SK-N-SH (cell line): Measurements from ENCODE around the gene IL1F10. TPM values are rescaled to one million over a fixed set of nuclear protein-coding genes. Genes with fewer than 3 reads are reported as not detected.

Experiments
- CTCF ChIA-PET: fragments of 300-600, 350-600 bp; formaldehyde crosslinking; extraction: SDS; loops from one replicate; lab custom pipeline; 2021; lab: Yijun Ruan, JAX
- POLR2A ChIA-PET: fragments of 350-600 bp; sonication (Branson Sonifier 250); formaldehyde crosslinking; extraction: SDS; loops from one replicate; lab custom pipeline; 2020; ENCODE audit warnings: antibody characterized with exemption, inconsistent platforms; lab: Yijun Ruan, JAX
- DNase-seq: peaks from one replicate; pipeline ENCODE4 v3.0.0; 2012
- H2AFZ ChIP-seq: fragments of 200-600 bp; sonication (generic); 2 replicates; pipeline ENCODE4 v1.8.1; 2016; ENCODE audit warnings: antibody characterized with exemption, mild to moderate bottlenecking, low read depth
- H3F3A ChIP-seq: fragments of 200-600 bp; sonication (generic); replicated peaks from 2 replicates; pipeline ENCODE3; 2016; ENCODE audit warnings: antibody characterized with exemption, mild to moderate bottlenecking; ENCODE audit not compliant: insufficient read depth
- H3K27ac ChIP-seq, 2 experiments: fragments of 200-500 bp in 1 of 2; fragments of 200-600 bp in 1 of 2; sonication (Bioruptor generic) in 1 of 2; sonication (generic), shearing (Covaris generic) in 1 of 2; 2 replicates each; pipeline versions ENCODE4 v1.5.1 to v1.6.1; 2014 to 2016; ENCODE audit warnings: low read depth in 2 of 2, inconsistent platforms in 1 of 2, low read length in 1 of 2, mild to moderate bottlenecking in 1 of 2, mixed read lengths in 1 of 2
- H3K27me3 ChIP-seq: fragments of 200-600 bp; sonication (generic), shearing (Covaris generic); 2 replicates; pipeline ENCODE4 v1.6.1; 2016; ENCODE audit warnings: mixed run types; ENCODE audit not compliant: insufficient read depth
- H3K36me3 ChIP-seq, 2 experiments: fragments of 200-500 bp in 1 of 2; fragments of 200-600 bp in 1 of 2; sonication (Bioruptor generic) in 1 of 2; sonication (generic) in 1 of 2; replicated peaks in 1 of 2; 2 replicates each; pipeline versions ENCODE3 to v1.5.1; 2014 to 2016; ENCODE audit warnings: low read length in 1 of 2, mild to moderate bottlenecking in 1 of 2; ENCODE audit not compliant: insufficient read depth in 2 of 2, control insufficient read depth in 1 of 2
- H3K4me1 ChIP-seq, 2 experiments: fragments of 200-500 bp in 1 of 2; fragments of 200-600 bp in 1 of 2; sonication (Bioruptor generic) in 1 of 2; sonication (generic), shearing (Covaris generic) in 1 of 2; 2 replicates each; pipeline versions ENCODE4 v1.5.1 to v1.6.1; 2014 to 2016; ENCODE audit warnings: low read depth in 1 of 2, low read length in 1 of 2, mixed run types in 1 of 2; ENCODE audit not compliant: insufficient read depth in 2 of 2, control insufficient read depth in 1 of 2
- H3K4me2 ChIP-seq: fragments of 200-600 bp; sonication (generic), shearing (Covaris generic); 2 replicates; pipeline ENCODE4 v1.6.1; 2017; ENCODE audit warnings: mixed run types
- H3K4me3 ChIP-seq, 2 experiments: fragments of 200-500 bp in 1 of 2; fragments of 200-600 bp in 1 of 2; sonication (Bioruptor generic) in 1 of 2; sonication (generic), shearing (Covaris generic) in 1 of 2; 2 replicates each; pipeline versions ENCODE4 v1.5.1 to v1.8.1; 2014 to 2016; ENCODE audit warnings: low read depth in 2 of 2, inconsistent platforms in 1 of 2, low read length in 1 of 2, mild to moderate bottlenecking in 1 of 2, mixed read lengths in 1 of 2, moderate library complexity in 1 of 2
- H3K79me2 ChIP-seq: fragments of 200-600 bp; sonication (generic); 2 replicates; pipeline ENCODE4 v1.8.1; 2017; ENCODE audit warnings: mild to moderate bottlenecking; ENCODE audit not compliant: insufficient read depth
- H3K9ac ChIP-seq: fragments of 200-600 bp; sonication (generic); 2 replicates; pipeline ENCODE4 v1.6.1; 2017; ENCODE audit warnings: mixed run types
- H3K9me2 ChIP-seq: fragments of 200-600 bp; sonication (generic); 2 replicates; pipeline ENCODE4 v1.6.1; 2017; ENCODE audit warnings: mixed run types
- H3K9me3 ChIP-seq: fragments of 200-600 bp; sonication (generic); 2 replicates; pipeline ENCODE4 v1.6.1; 2017; ENCODE audit warnings: mixed run types, mild to moderate bottlenecking, moderate library complexity
- H4K20me1 ChIP-seq: fragments of 200-600 bp; sonication (generic); 2 replicates; pipeline ENCODE4 v1.6.1; 2017; ENCODE audit warnings: mild to moderate bottlenecking, mixed run types; ENCODE audit not compliant: insufficient read depth
- GATA2 ChIP-seq: sonication (generic); formaldehyde crosslinking; IDR thresholded peaks from 2 replicates; pipeline ENCODE4 v1.5.0; 2020; ENCODE audit warnings: mild to moderate bottlenecking, missing genetic modification reagents
- MEF2A ChIP-seq: IDR thresholded peaks from 2 replicates; pipeline ENCODE4 v1.4.0; 2012; ENCODE audit warnings: low read depth, borderline replicate concordance
- NFIC ChIP-seq: IDR thresholded peaks from 2 replicates; pipeline ENCODE4 v1.4.0; 2012; ENCODE audit warnings: borderline replicate concordance
- NRF1 ChIP-seq: IDR thresholded peaks from 2 replicates; pipeline ENCODE4 v1.6.1; 2012; ENCODE audit warnings: low read depth, mild to moderate bottlenecking, low read length
- SIN3A ChIP-seq: IDR thresholded peaks from 2 replicates; pipeline ENCODE4 v1.6.1; 2012; ENCODE audit warnings: low read depth, mild to moderate bottlenecking, low read length, moderate library complexity, borderline replicate concordance
- WGBS: methylation state at CpG from one replicate; pipeline ENCODE4 v1.1.6; 2017; ENCODE audit warnings: low lambda C conversion rate; 5-methylcytosine and 5-hydroxymethylcytosine counted together
- polyA plus RNA-seq, 3 experiments: library from polyadenylated mRNA; depleted of rRNA; stranded (reverse); fragments of >200 nt; gene quantifications; 2 replicates each; pipeline ENCODE4 v1.2.3, GENCODE V29; 2012
- small RNA-seq, 7 experiments: library from RNA; depleted of rRNA; stranded (forward); fragments of <200 nt; gene quantifications; one replicate each; pipeline ENCODE3, GENCODE V24; 2012

The IL1F10 gene
- polyA plus RNA-seq, 1 of the 3 experiments (the other 2 are of a cell fraction), result not detected

- TF ChIP-seq NRF1, result no peak
Observed at GRCh38 chr2:113123726-113124125, 56.0 kb downstream of the IL1F10 start (continued).

- H3K9me2 ChIP-seq, result no peaks in the 10 kb centered on the region
- no peak overlapping the region for H3K9ac ChIP-seq
- TF ChIP-seq NFIC (no peak), MEF2A (no peak), GATA2 (CRISPR knock-in tag) (no peak), SIN3A (no peak)
- ChIA-PET POLR2A (no interaction called here), CTCF (interaction anchor here (1.1 to 7.4 kb wide), 2 partner anchors 13 to 265 kb away, joined by 3 to 51 read pairs; no protein-coding TSS in a partner anchor)
- no peaks in the 10 kb centered on the region for H3K9me3 ChIP-seq
- H3K4me1 ChIP-seq, result no peaks in the 10 kb centered on the region
- DNase-seq, result no peak
- H3K4me2 ChIP-seq, result peak overlapping the region; percentile 45; the same call in 1 of the 2 replicates
- H3F3A ChIP-seq, result no peaks in the 10 kb centered on the region
- no peaks in the 10 kb centered on the region for H3K36me3 ChIP-seq
- no peak overlapping the region for H3K27ac ChIP-seq
- peak overlapping the region; percentile 72; the same call in 1 of the 2 replicates for H2AFZ ChIP-seq
- WGBS, result 9% methylated on average over 12 of the region's 12 CpGs
- H4K20me1 ChIP-seq, result no peaks in the 10 kb centered on the region
- H3K79me2 ChIP-seq, result no peaks in the 10 kb centered on the region
- no peak overlapping the region; a peak in 1 of 4 replicates for H3K4me3 ChIP-seq
- peaks cover 15% of the 10 kb centered on the region for H3K27me3 ChIP-seq
Observed at GRCh38 chr2:113124181-113124961, 56.6 kb downstream of the IL1F10 start.

Small RNAs within 50 kb of the gene (small RNA-seq; reads per million reads assigned to genes)
- gene RNU6-1180P, result 0 to 0.19 (median 0) reads per million in 7 experiments

Other genes starting within 250 kb of the IL1F10 start
- 0.25 and 0.60 TPM in 2 replicates for gene IL1B, start 231.2 kb upstream of the IL1F10 start, polyA plus RNA-seq (2012; rRNA removed)
- gene IL37, start 156.8 kb upstream of the IL1F10 start, polyA plus RNA-seq (2012; rRNA removed), result not detected in 2 replicates
- gene IL36G, start 90.0 kb upstream of the IL1F10 start, polyA plus RNA-seq (2012; rRNA removed), result not detected in 2 replicates
- gene IL36A, start 62.5 kb upstream of the IL1F10 start, polyA plus RNA-seq (2012; rRNA removed), result not detected in 2 replicates
- not detected in 2 replicates for gene IL36B, start 15.1 kb upstream of the IL1F10 start, polyA plus RNA-seq (2012; rRNA removed)
- gene IL36RN, start 8.8 kb upstream of the IL1F10 start, polyA plus RNA-seq (2012; rRNA removed), result not detected in 2 replicates
- gene IL1RN, start 59.6 kb downstream of the IL1F10 start, polyA plus RNA-seq (2012; rRNA removed), result not detected in 2 replicates
- 0.31 and 0.35 TPM in 2 replicates for gene PSD4, start 106.0 kb downstream of the IL1F10 start, polyA plus RNA-seq (2012; rRNA removed)
- gene PAX8, start 211.0 kb downstream of the IL1F10 start, polyA plus RNA-seq (2012; rRNA removed), result 0.08 and 0.23 TPM in 2 replicates